ENCODE data around the gene NIPA2. TPM values are rescaled to one million over a fixed set of nuclear protein-coding genes. Genes with fewer than 3 reads are reported as not detected.

The NIPA2 gene
- total and polyA plus RNA-seq, 4 donors: 11.7 to 31.6 (median 20.9) TPM

DNA sequence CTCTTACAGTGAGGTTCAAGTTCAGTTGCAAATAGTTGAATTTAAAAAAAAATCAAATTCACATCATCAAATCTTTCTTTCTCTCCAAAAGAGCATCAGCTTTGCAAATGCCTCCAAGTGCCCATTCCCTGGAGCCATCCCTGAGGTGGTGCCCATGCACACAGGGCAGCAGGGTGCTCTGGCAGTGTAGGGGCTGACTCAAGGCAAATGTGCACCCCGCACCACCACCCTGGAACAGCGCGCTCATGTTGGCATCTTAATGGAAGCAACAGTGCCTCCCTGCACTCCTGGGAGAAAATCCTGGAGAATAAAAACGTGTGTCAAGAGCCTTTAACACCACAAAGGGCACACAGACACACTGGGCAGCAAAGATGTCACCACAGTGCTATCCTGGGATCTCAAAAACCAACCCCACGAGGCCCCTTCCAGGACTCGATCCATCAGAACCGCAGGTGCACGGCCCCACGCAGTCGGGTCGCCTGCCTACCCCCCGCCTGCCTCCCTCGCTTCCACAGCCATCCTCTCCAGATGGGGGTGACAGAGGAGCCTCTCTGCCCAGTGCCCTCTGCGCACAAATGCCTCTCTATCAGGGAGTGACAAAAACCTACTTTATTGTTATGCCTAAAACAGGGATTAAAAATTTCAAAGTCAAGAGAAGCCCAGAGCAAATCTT, 50.8 kb downstream of the NIPA2 start:
- Histone ChIP-seq H3K4me1 (ENCODE audit: control insufficient read depth in 4 of 4, insufficient read depth in 4 of 4, low read length in 3 of 4) (no peaks in the 10 kb centered on the region), H3K27ac (ENCODE audit: low read depth in 1 of 2, low read length in 2 of 2) (no peak overlapping the region), H3K9ac (ENCODE audit: low read depth in 1 of 2, low read length in 2 of 2) (no peak overlapping the region), H3K4me3 (ENCODE audit: low read depth in 1 of 3, low read length in 3 of 3) (no peak overlapping the region), H3K27me3 (ENCODE audit: control insufficient read depth in 4 of 4, insufficient read depth in 4 of 4, low read length in 3 of 4) (no peaks in the 10 kb centered on the region), H3K36me3 (ENCODE audit: control insufficient read depth in 4 of 4, insufficient read depth in 3 of 4, low read depth in 1 of 4, low read length in 3 of 4) (peaks cover 5 to 38% (median 19%) of the 10 kb centered on the region in 4 donors), H3K9me3 (ENCODE audit: control insufficient read depth in 4 of 4, low read length in 3 of 4) (no peaks in the 10 kb centered on the region)
- 96% methylated on average over 14 of the region's 14 CpGs for WGBS
- no peak for TF ChIP-seq HNF4A (conservative IDR thresholded peaks at IDR 0.05)
- TF ChIP-seq SP1 (IDR thresholded peaks at IDR 0.05): no peak
- TF ChIP-seq EGR1 (IDR thresholded peaks at IDR 0.05; ENCODE audit: low read depth in 2 of 2): no peak
- no peak for TF ChIP-seq GABPA (IDR thresholded peaks at IDR 0.05 in 1 of 2, conservative IDR thresholded peaks at IDR 0.05 in 1 of 2)
- TF ChIP-seq, protein P1, sequence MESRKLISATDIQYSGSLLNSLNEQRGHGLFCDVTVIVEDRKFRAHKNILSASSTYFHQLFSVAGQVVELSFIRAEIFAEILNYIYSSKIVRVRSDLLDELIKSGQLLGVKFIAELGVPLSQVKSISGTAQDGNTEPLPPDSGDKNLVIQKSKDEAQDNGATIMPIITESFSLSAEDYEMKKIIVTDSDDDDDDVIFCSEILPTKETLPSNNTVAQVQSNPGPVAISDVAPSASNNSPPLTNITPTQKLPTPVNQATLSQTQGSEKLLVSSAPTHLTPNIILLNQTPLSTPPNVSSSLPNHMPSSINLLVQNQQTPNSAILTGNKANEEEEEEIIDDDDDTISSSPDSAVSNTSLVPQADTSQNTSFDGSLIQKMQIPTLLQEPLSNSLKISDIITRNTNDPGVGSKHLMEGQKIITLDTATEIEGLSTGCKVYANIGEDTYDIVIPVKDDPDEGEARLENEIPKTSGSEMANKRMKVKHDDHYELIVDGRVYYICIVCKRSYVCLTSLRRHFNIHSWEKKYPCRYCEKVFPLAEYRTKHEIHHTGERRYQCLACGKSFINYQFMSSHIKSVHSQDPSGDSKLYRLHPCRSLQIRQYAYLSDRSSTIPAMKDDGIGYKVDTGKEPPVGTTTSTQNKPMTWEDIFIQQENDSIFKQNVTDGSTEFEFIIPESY (IDR thresholded peaks at IDR 0.05): no peak
- TF ChIP-seq, protein P2, sequence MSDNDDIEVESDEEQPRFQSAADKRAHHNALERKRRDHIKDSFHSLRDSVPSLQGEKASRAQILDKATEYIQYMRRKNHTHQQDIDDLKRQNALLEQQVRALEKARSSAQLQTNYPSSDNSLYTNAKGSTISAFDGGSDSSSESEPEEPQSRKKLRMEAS (IDR thresholded peaks at IDR 0.05): no peak
- TF ChIP-seq, protein P3, sequence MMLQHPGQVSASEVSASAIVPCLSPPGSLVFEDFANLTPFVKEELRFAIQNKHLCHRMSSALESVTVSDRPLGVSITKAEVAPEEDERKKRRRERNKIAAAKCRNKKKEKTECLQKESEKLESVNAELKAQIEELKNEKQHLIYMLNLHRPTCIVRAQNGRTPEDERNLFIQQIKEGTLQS (IDR thresholded peaks at IDR 0.05): no peak
- no peak for TF ChIP-seq RAD21 (IDR thresholded peaks at IDR 0.05)
- no peak for TF ChIP-seq NR2F2 (IDR thresholded peaks at IDR 0.05)
- TF ChIP-seq JUND (IDR thresholded peaks at IDR 0.05): no peak
- no peak for TF ChIP-seq YY1 (IDR thresholded peaks at IDR 0.05)
- no peak for TF ChIP-seq RXRA (IDR thresholded peaks at IDR 0.05)
- TF ChIP-seq, protein P4, sequence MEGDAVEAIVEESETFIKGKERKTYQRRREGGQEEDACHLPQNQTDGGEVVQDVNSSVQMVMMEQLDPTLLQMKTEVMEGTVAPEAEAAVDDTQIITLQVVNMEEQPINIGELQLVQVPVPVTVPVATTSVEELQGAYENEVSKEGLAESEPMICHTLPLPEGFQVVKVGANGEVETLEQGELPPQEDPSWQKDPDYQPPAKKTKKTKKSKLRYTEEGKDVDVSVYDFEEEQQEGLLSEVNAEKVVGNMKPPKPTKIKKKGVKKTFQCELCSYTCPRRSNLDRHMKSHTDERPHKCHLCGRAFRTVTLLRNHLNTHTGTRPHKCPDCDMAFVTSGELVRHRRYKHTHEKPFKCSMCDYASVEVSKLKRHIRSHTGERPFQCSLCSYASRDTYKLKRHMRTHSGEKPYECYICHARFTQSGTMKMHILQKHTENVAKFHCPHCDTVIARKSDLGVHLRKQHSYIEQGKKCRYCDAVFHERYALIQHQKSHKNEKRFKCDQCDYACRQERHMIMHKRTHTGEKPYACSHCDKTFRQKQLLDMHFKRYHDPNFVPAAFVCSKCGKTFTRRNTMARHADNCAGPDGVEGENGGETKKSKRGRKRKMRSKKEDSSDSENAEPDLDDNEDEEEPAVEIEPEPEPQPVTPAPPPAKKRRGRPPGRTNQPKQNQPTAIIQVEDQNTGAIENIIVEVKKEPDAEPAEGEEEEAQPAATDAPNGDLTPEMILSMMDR (IDR thresholded peaks at IDR 0.05; ENCODE audit: low read depth, low read length, missing input control): no peak
- no peak for TF ChIP-seq HNF4G (IDR thresholded peaks at IDR 0.05)
- no peak for TF ChIP-seq TAF1 (conservative IDR thresholded peaks at IDR 0.05)
- TF ChIP-seq FOXA2 (IDR thresholded peaks at IDR 0.05): no peak
- no peak for TF ChIP-seq FOXA1 (IDR thresholded peaks at IDR 0.05)
- DNase-seq (ENCODE audit: low spot score): no peak

DNA sequence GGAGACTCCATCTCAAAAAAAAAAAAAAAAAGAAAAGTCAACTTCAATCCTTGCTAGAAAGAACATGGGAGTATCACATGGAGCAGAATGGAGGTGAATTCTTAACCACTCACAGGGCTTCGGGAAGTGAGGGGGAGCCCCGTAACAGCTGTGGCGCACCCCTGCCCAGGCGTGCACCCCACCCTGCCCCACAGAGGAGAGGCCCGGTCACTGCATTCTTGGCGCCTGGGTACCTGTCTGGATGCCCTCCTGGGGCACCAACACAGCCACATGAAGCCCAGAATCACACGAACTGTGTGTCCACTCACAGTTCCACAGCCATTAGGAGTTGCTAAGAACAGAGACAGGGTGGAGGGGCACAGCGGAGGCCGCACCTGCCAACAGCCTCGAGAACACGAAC, 51.8 kb downstream of the NIPA2 start:
- DNase-seq (ENCODE audit: low spot score): no peak
- no peaks in the 10 kb centered on the region for H3K4me1 ChIP-seq (ENCODE audit: control insufficient read depth in 4 of 4, insufficient read depth in 4 of 4, low read length in 3 of 4)
- no peaks in the 10 kb centered on the region for H3K9me3 ChIP-seq (ENCODE audit: control insufficient read depth in 4 of 4, low read length in 3 of 4)
- H3K27me3 ChIP-seq (ENCODE audit: control insufficient read depth in 4 of 4, insufficient read depth in 4 of 4, low read length in 3 of 4): no peaks in the 10 kb centered on the region
- no peak overlapping the region for H3K27ac ChIP-seq (ENCODE audit: low read depth in 1 of 2, low read length in 2 of 2)
- H3K4me3 ChIP-seq (ENCODE audit: low read depth in 1 of 3, low read length in 3 of 3): no peak overlapping the region
- no peak overlapping the region for H3K9ac ChIP-seq (ENCODE audit: low read depth in 1 of 2, low read length in 2 of 2)
- peaks cover 5 to 38% (median 19%) of the 10 kb centered on the region in 4 donors for H3K36me3 ChIP-seq (ENCODE audit: control insufficient read depth in 4 of 4, insufficient read depth in 3 of 4, low read depth in 1 of 4, low read length in 3 of 4)
- whole genome bisulfite sequencing: 96% methylated on average over 11 of the region's 11 CpGs
- TF ChIP-seq GABPA (IDR thresholded peaks at IDR 0.05 in 1 of 2, conservative IDR thresholded peaks at IDR 0.05 in 1 of 2) (no peak), JUND (IDR thresholded peaks at IDR 0.05) (no peak), NR2F2 (IDR thresholded peaks at IDR 0.05) (no peak), SP1 (IDR thresholded peaks at IDR 0.05) (no peak), RAD21 (IDR thresholded peaks at IDR 0.05) (no peak), HNF4A (conservative IDR thresholded peaks at IDR 0.05) (no peak)
- TF ChIP-seq, protein P3 (IDR thresholded peaks at IDR 0.05): no peak
- TF ChIP-seq, protein P5, sequence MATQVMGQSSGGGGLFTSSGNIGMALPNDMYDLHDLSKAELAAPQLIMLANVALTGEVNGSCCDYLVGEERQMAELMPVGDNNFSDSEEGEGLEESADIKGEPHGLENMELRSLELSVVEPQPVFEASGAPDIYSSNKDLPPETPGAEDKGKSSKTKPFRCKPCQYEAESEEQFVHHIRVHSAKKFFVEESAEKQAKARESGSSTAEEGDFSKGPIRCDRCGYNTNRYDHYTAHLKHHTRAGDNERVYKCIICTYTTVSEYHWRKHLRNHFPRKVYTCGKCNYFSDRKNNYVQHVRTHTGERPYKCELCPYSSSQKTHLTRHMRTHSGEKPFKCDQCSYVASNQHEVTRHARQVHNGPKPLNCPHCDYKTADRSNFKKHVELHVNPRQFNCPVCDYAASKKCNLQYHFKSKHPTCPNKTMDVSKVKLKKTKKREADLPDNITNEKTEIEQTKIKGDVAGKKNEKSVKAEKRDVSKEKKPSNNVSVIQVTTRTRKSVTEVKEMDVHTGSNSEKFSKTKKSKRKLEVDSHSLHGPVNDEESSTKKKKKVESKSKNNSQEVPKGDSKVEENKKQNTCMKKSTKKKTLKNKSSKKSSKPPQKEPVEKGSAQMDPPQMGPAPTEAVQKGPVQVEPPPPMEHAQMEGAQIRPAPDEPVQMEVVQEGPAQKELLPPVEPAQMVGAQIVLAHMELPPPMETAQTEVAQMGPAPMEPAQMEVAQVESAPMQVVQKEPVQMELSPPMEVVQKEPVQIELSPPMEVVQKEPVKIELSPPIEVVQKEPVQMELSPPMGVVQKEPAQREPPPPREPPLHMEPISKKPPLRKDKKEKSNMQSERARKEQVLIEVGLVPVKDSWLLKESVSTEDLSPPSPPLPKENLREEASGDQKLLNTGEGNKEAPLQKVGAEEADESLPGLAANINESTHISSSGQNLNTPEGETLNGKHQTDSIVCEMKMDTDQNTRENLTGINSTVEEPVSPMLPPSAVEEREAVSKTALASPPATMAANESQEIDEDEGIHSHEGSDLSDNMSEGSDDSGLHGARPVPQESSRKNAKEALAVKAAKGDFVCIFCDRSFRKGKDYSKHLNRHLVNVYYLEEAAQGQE (IDR thresholded peaks at IDR 0.05): no peak
- TF ChIP-seq, protein P4 (IDR thresholded peaks at IDR 0.05; ENCODE audit: low read depth, low read length, missing input control): no peak
